ENCODE data around the gene PCDH9.
"Not testable (repeated sequence)": the region's sequence is repeated elsewhere in the genome, so short reads cannot be mapped to it uniquely, and the experiment has no call there.

PCDH9 gene

GRCh38 chr13:66765559-66765958 is 464.6 kb downstream of the PCDH9 start:
- DNase-seq (ENCODE audit: low spot score): no peak

GRCh38 chr13:66760678-66761077 is 469.5 kb downstream of the PCDH9 start:
- not testable (repeated sequence) for DNase-seq (ENCODE audit: low spot score)

GRCh38 chr13:66759919-66760318 is 470.2 kb downstream of the PCDH9 start:
- DNase-seq (ENCODE audit: low spot score): no peak

GRCh38 chr13:66751691-66752090 is 478.4 kb downstream of the PCDH9 start:
- no peak for DNase-seq (ENCODE audit: low spot score)

GRCh38 chr13:66748712-66749111 is 481.4 kb downstream of the PCDH9 start:
- DNase-seq (ENCODE audit: low spot score): no peak

GRCh38 chr13:66745307-66745706 is 484.8 kb downstream of the PCDH9 start:
- peak; percentile 67 for DNase-seq (ENCODE audit: low spot score)

- DNase-seq (ENCODE audit: low spot score): peak; percentile 86
These were observed 506.6 kb downstream of the PCDH9 start for GRCh38 chr13:66723576-66723975.

GRCh38 chr13:66716538-66716937 is 513.6 kb downstream of the PCDH9 start:
- no peak for DNase-seq (ENCODE audit: low spot score)

- DNase-seq (ENCODE audit: low spot score): no peak
These were observed 515.3 kb downstream of the PCDH9 start for GRCh38 chr13:66714795-66715194.

- DNase-seq (ENCODE audit: low spot score): no peak
These were observed 526.0 kb downstream of the PCDH9 start for GRCh38 chr13:66704110-66704509.

- no peak for DNase-seq (ENCODE audit: low spot score)
These were observed 526.5 kb downstream of the PCDH9 start for GRCh38 chr13:66703597-66703996.

- peak; percentile 52 for DNase-seq (ENCODE audit: low spot score)
These were observed 530.0 kb downstream of the PCDH9 start for GRCh38 chr13:66700117-66700601.

GRCh38 chr13:66693656-66694055 is 536.5 kb downstream of the PCDH9 start:
- DNase-seq (ENCODE audit: low spot score): no peak

- DNase-seq (ENCODE audit: low spot score): no peak
These were observed 539.0 kb downstream of the PCDH9 start for GRCh38 chr13:66691149-66691548.

GRCh38 chr13:66689628-66690027 is 540.5 kb downstream of the PCDH9 start:
- DNase-seq (ENCODE audit: low spot score): peak; percentile 87

- peak; percentile 32 for DNase-seq (ENCODE audit: low spot score)
These were observed 541.0 kb downstream of the PCDH9 start for GRCh38 chr13:66689037-66689619.

GRCh38 chr13:66681403-66681802 is 548.7 kb downstream of the PCDH9 start:
- DNase-seq (ENCODE audit: low spot score): peak; percentile 26

GRCh38 chr13:66680031-66680430 is 550.1 kb downstream of the PCDH9 start:
- no peak for DNase-seq (ENCODE audit: low spot score)

GRCh38 chr13:66675620-66676019 is 554.5 kb downstream of the PCDH9 start:
- peak; percentile 29 for DNase-seq (ENCODE audit: low spot score)

- no peak for DNase-seq (ENCODE audit: low spot score)
These were observed 556.7 kb downstream of the PCDH9 start for GRCh38 chr13:66673401-66673800.

- DNase-seq (ENCODE audit: low spot score): peak; percentile 83
These were observed 564.1 kb downstream of the PCDH9 start for GRCh38 chr13:66665991-66666390.

- DNase-seq (ENCODE audit: low spot score): peak; percentile 31
These were observed 566.4 kb downstream of the PCDH9 start for GRCh38 chr13:66663711-66664110.

- no peak for DNase-seq (ENCODE audit: low spot score)
These were observed 566.9 kb downstream of the PCDH9 start for GRCh38 chr13:66663206-66663605.

- DNase-seq (ENCODE audit: low spot score): no peak
These were observed 568.8 kb downstream of the PCDH9 start for GRCh38 chr13:66661336-66661735.

Measured in pons (tissue), 1 donor.